Inflammatory macrophage treated with lipopolysaccharide for 4 hours (primary cell): ENCODE data around the gene DNAJB13.

Source experiments
- DNase-seq: peaks from one replicate; pipeline ENCODE4 v3.0.0-alpha.2; 2020

DNAJB13 gene

DNA sequence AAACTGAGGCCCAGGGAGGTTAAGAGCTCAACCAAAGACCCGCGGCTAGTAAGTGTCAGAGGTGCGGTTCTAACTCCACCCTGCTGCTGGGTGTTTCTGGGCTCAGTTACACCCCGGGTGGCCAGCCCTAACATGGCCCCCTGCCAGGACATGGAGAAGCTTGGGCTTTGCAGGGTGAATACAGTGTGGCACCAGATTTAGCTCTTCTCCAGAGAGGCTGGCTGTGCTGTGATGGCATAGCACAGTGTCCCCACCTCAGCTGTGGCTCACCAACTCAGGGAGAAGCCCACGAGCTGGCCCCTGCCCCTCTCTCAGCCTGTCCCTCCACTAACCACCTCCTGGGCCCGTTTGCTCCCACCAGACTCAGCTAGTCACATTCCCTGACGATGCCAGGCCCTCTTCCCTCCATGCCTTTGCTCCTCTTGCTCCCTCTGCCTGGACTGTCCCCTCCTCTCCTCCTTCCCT is 51.0 kb downstream of the DNAJB13 start:
- DNase-seq, result no peak

- no peak for DNase-seq
These were observed 52.0 kb downstream of the DNAJB13 start for GRCh38 chr11:74002832-74003231.

GRCh38 chr11:74004046-74004695 is 53.3 kb downstream of the DNAJB13 start:
- no peak for DNase-seq

DNA sequence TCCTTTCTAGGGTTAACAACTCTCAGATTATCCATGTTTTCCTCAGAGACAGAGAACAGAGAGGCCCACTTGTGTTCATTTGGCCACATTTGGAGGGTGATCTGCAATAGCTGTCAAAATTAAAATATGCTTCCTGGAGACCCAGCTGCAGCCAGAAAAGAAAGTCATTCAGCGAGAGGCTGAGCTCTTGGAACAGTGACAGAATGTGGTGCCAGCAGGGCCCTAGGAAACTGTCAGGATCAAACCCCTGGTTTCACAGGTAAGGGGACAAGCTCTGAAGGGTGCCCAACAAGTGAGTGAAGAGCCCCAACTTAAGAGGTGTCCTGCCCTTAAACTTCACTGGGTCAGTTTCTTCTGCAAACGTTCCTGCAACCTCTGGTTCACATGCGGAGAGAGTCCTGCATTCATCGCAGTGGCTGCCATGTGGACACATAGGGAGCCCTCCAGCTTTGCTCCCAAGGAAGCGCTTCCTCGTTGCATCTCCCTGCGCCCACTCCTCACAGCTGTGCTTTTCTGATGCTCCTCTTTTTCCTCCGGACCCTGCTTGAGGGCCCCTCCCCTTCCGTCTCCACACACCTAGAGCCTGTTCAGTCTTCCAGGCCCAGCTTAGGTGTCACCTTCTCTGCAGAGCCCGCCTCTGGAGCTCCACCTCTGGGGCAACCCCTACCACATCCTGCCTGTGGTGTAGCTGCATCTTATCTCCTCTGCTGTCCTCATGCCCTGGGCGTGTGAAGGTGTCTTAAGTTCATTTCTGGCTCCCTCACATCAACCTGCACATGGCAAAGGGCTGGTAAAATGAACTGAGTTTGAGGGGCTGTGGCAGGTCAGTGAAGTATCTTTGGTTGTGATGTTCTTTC is 54.2 kb downstream of the DNAJB13 start:
- no peak for DNase-seq

DNA sequence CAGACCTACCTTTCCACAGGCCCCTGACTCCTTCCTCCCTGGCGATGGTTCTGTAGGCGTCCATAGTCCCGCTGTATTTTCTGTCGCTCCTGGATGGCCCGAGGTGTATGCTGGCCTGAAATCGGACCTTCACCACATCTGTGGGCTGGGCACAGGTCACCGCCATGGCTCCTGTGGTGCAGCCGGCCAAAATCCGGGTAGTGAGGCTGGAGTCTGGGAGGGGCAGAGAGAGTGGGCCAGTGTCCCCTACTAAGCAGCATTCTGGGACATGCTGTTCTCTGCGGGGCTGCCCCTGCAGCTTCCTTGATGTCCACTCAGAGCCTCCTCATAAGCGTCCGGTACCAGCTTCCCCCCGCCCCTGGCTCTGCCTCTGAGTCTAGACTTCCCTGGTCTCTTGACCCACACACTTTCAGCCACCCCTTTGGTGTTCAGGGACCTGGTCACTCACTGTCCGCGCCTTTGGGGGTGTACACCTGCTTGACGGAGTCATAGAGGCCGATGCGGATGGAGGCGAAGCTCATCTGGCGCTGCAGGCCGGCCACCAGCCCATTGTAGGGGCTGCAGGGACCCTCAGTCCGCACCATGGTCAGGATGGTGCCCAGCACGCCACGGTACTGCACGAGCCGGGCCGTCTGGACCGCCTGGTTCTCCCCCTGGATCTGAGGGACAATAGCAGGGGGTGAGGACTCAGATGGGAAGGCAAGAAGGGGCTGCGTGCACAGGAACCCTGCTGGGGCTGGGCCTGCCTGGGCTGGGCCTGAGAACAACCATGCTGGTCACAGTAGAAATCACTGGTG is 55.1 kb downstream of the DNAJB13 start:
- DNase-seq, result no peak

DNA sequence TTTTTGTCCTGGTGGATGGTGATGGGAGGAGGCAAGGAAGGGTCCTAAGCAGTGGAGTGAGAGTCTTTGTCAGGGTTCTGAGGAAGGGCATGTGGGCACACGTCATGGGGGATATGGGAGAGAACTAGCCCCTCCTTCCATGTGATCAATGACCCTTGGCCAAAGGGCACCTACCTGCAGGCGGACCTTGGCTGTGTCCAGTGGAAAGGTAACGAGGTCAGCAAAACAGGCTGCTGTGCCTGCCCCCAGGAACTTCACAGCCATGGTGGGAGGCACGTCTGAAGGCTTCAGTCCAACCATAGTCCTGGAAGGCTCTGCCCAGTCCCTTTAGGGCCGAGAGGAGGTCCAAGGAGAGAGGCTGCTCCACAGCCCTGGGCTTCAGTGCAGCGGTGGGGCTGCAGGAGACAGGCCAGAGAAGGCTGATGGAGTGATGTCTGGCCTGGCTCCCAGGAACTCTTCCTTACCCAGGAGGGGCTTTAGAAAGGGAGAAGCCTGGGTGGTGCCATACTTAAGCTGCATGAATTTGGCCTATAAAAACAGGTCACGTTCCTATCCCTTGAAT is 56.0 kb downstream of the DNAJB13 start:
- no peak for DNase-seq

- no peak for DNase-seq
These were observed 57.0 kb downstream of the DNAJB13 start for GRCh38 chr11:74007691-74008372.

- DNase-seq, result no peak
These were observed 57.8 kb downstream of the DNAJB13 start, which contains the start of gene UCP3 for GRCh38 chr11:74008373-74009229. Gene UCP3, minus strand, starts transcription at chr11:74009085. Its CDS starts 2,043 bp downstream, at chr11:74007042.

DNA sequence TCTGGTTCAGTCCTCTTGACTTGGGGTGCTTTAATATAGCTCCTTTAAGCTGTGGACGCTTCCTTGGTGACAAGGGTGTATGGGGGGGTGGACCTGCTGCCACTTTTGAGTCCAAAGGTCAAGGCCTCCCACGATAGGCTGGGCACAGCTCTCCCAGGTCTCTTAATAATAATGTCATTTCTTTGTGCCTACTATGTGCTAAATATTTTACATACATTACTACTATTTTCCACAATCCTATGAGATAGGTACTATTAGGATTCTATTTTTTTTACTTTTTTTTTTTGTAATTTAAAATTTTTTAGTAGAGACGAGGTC is 58.4 kb downstream of the DNAJB13 start:
- no peak for DNase-seq

DNA sequence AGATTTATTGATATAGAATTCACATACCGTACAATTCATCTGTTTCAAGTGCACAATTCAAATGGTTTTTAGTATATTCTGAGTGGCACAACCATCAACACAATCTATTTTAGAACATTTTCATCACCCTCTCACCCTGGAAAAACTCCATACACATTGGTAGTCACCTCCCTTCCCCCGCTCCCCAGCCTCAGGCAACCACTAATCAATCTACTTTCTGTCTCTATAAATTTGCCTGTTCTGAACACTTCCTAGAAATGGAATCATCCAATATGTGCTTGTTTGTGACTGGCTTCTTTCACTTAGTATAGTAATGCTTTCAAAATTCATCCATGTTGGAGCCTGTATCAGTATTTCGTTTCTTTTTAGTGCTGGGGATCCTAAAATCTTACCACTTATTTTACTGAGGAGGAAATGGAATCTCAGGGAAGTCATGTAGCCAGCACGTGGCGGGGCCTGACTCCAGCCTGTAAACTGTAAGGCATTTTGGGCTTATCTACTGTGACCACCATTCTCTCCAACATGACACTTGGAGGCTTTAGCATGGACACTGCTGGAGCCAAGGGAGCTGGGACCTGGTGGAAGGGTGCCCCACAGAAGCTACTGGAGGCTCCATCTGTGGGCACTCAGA is 59.0 kb downstream of the DNAJB13 start:
- no peak for DNase-seq

DNA sequence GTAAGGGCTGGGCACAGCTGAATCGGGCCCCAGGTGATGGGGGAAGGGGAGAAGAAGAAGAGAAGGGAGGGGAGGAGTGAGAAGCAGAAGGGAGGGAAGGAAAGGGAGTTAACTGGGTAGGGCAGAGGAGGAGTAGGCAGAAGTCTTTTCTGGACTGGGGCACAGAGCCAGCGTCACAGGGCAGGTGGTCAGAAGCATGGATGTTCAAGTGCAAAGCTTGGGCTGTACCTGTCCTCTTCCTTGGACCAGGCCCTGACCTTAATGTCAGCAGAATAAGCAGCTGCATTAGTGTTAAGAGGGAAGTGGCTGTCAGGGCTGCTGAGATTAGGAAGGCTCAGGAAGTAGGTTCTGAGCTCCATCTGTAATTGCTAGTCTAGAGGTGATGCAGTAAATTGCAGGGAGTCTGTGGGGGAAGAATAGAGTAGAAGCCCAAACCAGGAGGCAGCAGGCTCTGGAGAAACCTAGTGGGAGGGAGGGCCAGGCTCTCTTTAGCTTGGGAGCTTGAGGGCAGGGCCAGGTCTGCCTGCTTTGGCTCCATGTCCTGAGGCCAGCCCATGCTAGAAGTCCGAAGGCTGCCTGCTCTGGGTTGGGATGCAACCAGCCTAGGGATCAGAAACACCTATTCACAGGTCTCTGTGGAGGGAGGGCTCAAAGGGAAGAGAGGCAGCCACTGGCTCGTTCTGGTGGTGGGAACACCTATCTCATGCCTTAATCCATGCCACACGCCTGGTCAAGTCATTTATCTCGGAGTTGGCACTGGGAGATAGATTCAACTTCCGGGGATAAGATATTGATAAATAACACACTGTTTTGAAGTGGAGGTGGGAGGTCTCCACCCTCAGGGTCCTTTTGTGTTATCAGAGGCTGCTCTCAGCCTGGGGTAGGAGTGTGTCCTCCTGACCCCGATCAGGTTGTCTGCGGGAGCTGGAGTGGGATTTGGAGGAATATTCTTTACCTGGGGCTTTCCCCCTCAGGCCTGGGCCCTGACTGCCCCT is 59.8 kb downstream of the DNAJB13 start:
- no peak for DNase-seq

- DNase-seq, result peak; percentile 23
These were observed 60.7 kb downstream of the DNAJB13 start for GRCh38 chr11:74011360-74012073.

DNA sequence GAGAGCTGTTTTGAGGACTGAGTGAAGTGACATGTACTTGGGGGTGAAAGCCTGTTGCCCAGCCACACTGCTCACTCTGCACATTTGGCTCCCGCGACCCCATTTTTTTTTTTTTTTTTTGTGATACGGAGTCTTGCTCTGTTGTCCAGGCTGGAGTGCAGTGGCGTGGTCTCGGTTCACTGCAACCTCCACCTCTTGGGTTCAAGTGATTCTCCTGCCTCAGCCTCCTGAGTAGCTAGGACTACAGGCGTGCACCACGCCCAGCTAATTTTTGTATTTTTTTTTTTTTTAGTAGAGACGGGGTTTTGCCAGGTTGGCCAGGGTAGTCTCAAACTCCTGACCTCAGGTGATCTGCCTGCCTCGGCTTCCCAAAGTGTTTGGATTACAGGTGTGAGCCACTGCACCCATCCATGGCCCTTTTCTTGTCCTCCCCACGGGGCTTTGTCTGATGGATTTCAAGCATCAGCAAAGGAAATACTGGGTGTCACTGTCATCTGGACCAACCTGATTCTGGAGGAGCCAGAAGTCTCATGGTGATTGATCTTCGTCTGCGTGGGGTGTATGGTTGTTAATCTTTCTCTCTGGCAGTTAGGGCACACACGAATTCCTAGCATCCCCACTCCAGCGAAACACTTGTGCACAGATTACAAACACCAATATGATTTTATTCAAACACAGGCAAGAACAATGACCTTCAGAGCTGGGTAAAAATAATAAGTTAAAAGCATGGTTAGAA is 61.4 kb downstream of the DNAJB13 start:
- DNase-seq, result no peak

DNA sequence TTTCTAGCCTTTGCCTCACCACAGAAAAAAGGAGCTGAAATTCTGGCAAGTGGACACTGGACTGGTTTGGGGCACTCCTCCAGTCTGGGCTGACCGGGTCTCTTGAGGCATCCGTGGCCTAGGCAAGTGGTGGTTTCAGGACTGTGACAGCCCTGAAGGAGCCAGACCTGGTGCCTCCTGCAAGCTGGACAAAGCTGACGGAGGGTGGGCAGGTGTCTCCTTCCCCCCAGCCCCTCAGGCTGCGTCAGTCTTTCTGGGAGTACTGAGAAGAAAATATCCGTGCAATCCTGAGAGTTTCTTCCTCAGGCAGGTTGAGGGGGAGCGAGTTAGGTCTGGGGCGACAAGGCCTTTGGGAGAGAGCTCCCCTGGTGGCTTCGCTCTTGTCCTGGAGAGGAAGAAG is 62.3 kb downstream of the DNAJB13 start:
- DNase-seq, result no peak

DNA sequence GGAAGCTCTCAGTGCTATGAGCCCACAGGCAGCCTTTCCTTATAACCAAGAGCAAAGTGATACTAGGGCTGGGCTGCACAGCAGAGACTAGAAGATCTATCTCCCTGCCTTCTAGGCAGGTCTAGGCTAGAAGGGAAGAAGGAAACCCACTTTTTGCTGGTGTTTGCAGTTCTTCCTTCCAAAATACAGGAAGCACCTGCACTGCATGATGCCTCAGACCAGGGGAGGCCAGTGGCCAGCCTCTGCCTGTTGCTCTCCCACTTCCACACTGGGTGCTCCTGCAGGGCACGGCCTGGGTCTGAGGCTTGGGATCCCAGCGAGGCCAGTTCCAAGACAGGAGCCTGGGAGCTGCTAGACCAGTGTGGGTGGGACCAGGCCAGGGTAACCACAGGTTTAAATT is 64.1 kb downstream of the DNAJB13 start:
- DNase-seq, result no peak

- no peak for DNase-seq
These were observed 65.3 kb downstream of the DNAJB13 start for GRCh38 chr11:74015919-74016684.

DNA sequence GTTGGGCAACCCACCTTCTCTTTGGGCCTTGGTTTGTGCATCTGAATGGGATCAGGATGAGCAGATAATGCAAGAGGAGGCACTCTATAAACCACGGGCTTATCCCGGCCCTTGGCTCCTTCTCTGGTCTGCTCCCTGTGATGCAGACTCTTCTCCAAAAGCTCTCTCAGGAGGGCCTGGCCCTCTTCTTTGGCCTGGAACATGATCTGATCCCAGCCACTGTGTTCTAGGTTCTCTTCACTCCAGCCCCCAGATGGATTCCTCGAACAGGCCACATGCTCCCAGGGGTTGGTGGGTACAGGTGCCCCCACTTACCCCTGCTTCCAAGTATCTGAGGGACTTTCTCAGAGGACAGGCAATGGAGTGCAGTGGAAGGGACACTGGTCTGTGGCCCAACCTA is 66.8 kb downstream of the DNAJB13 start:
- no peak for DNase-seq
